NK-92 treated with Interleukin-12 subunit alpha and Interleukin-12 subunit beta, amount 100 ng/mL, for 24 hours (cell line): Measurements from ENCODE around the gene KLHL6.
A peak's percentile ranks its signal among the peaks of the same experiment; 100 is the strongest.

ENCODE experiments used
- DNase-seq: peaks from one replicate; lab custom pipeline; 2025; lab: John Stamatoyannopoulos, UW

Gene KLHL6

GRCh38 chr3:183564046-183564445 lies 8.5 kb upstream of the KLHL6 start:
- no peak for DNase-seq

- DNase-seq: no peak
Measured at GRCh38 chr3:183563536-183563874, 8.0 kb upstream of the KLHL6 start.

- DNase-seq: peak; percentile 5
Measured at GRCh38 chr3:183560607-183561006, 5.1 kb upstream of the KLHL6 start.

- DNase-seq: no peak
Measured at GRCh38 chr3:183558495-183558894, 3.0 kb upstream of the KLHL6 start.

GRCh38 chr3:183556722-183557121 lies 1.2 kb upstream of the KLHL6 start:
- no peak for DNase-seq

- DNase-seq: no peak
Measured at GRCh38 chr3:183554377-183554776, 1.1 kb downstream of the KLHL6 start.

GRCh38 chr3:183553334-183554026 lies 2.0 kb downstream of the KLHL6 start:
- no peak for DNase-seq

- DNase-seq: no peak
Measured at GRCh38 chr3:183551930-183552329, 3.6 kb downstream of the KLHL6 start.

GRCh38 chr3:183548262-183548769 lies 7.2 kb downstream of the KLHL6 start:
- no peak for DNase-seq

GRCh38 chr3:183546625-183547024 lies 8.9 kb downstream of the KLHL6 start:
- DNase-seq: no peak

- no peak for DNase-seq
Measured at GRCh38 chr3:183545708-183546107, 9.8 kb downstream of the KLHL6 start.

GRCh38 chr3:183542355-183542754 lies 13.2 kb downstream of the KLHL6 start:
- no peak for DNase-seq

GRCh38 chr3:183541738-183542137 lies 13.8 kb downstream of the KLHL6 start:
- DNase-seq: no peak

GRCh38 chr3:183541235-183541655 lies 14.3 kb downstream of the KLHL6 start:
- DNase-seq: no peak

GRCh38 chr3:183540501-183541234 lies 14.8 kb downstream of the KLHL6 start:
- no peak for DNase-seq

GRCh38 chr3:183539811-183540210 lies 15.7 kb downstream of the KLHL6 start:
- no peak for DNase-seq

GRCh38 chr3:183538486-183538885 lies 17.0 kb downstream of the KLHL6 start:
- no peak for DNase-seq

- DNase-seq: peak; percentile 60
Measured at GRCh38 chr3:183537295-183537730, 18.2 kb downstream of the KLHL6 start.

GRCh38 chr3:183536238-183536880 lies 19.1 kb downstream of the KLHL6 start:
- DNase-seq: no peak

GRCh38 chr3:183534249-183534648 lies 21.3 kb downstream of the KLHL6 start:
- no peak for DNase-seq

- DNase-seq: no peak
Measured at GRCh38 chr3:183533412-183534132, 21.9 kb downstream of the KLHL6 start.
